Esophagus muscularis mucosa (tissue), 4 donors: ENCODE results near the gene AZU1. TPM values are rescaled to one million over a fixed set of nuclear protein-coding genes. Genes with fewer than 3 reads are reported as not detected.

Source experiments
- DNase-seq: peaks from one replicate; pipeline ENCODE4 v3.0.0-alpha.2; 2017; ENCODE audit errors: extremely low spot score
- H3K27ac ChIP-seq, 4 donors: fragments of 200-600 bp; sonication (generic); replicated peaks in 1 of 4; 1 replicate in 3 of 4; 2 replicates in 1 of 4; pipeline ENCODE4 v1.5.1; 2016 to 2019; ENCODE audit warnings: mild to moderate bottlenecking in 1 of 4
- H3K27me3 ChIP-seq, 4 donors: fragments of 200-600 bp; sonication (generic); one replicate each; pipeline versions ENCODE4 v1.5.1 to v1.6.0; 2016 to 2019
- H3K36me3 ChIP-seq, 4 donors: fragments of 200-600 bp; sonication (generic); one replicate each; pipeline ENCODE4 v1.5.1; 2016 to 2019
- H3K4me1 ChIP-seq, 4 donors: fragments of 200-600 bp; sonication (generic); one replicate each; pipeline ENCODE4 v1.5.1; 2016 to 2019
- H3K4me3 ChIP-seq, 4 donors: fragments of 200-600 bp; sonication (generic); 1 replicate in 2 of 4; 2 replicates in 2 of 4; pipeline ENCODE4 v1.5.1; 2016 to 2019; ENCODE audit warnings: mild to moderate bottlenecking in 4 of 4, moderate library complexity in 1 of 4
- H3K9me3 ChIP-seq, 4 donors: fragments of 200-600 bp; sonication (generic); 1 replicate in 3 of 4; 2 replicates in 1 of 4; pipeline ENCODE4 v1.5.1; 2016 to 2019
- EP300 ChIP-seq: sonication (generic); formaldehyde crosslinking; IDR thresholded peaks from one replicate; pipeline ENCODE4 v1.6.1; 2017; ENCODE audit warnings: antibody characterized with exemption
- POLR2A ChIP-seq: fragments of 450-650 bp; IDR thresholded peaks from one replicate; pipeline ENCODE4 v1.6.1; 2017; ENCODE audit warnings: antibody characterized with exemption, moderate library complexity, mild to moderate bottlenecking, low read depth
- POLR2AphosphoS5 ChIP-seq, 2 donors: sonication (generic); formaldehyde crosslinking; IDR thresholded peaks; one replicate each; pipeline ENCODE4 v1.6.1; 2017; ENCODE audit warnings: antibody characterized with exemption in 2 of 2
- WGBS: methylation state at CpG from one replicate; pipeline ENCODE4 v1.1.5; 2018; 5-methylcytosine and 5-hydroxymethylcytosine counted together
- intact Hi-C: fragments of 100-400 bp; cut with DNase I; formaldehyde crosslinking; loops from one replicate; pipeline ENCODE4 v1.15.1; 2023
- total RNA-seq, 4 donors: library from RNA; depleted of rRNA; stranded (reverse); fragments of >200 nt; gene quantifications; one replicate each; pipeline versions ENCODE4 v1.1.0 to v1.2.1, GENCODE V29; 2016
- TF ChIP-seq, protein P1 (sequence below), 3 experiments: fragments of 200-600 bp in 2 of 3; fragments of 450-650 bp in 1 of 3; sonication (generic) in 2 of 3; IDR thresholded peaks; one replicate each; pipeline ENCODE4 v1.5.1; 2017 to 2019; ENCODE audit warnings: antibody characterized with exemption in 3 of 3, mild to moderate bottlenecking in 2 of 3, moderate library complexity in 1 of 3

Gene AZU1
- total RNA-seq, 4 donors from 2014 or later: 0.40 to 1.3 TPM; not detected in 2

DNA sequence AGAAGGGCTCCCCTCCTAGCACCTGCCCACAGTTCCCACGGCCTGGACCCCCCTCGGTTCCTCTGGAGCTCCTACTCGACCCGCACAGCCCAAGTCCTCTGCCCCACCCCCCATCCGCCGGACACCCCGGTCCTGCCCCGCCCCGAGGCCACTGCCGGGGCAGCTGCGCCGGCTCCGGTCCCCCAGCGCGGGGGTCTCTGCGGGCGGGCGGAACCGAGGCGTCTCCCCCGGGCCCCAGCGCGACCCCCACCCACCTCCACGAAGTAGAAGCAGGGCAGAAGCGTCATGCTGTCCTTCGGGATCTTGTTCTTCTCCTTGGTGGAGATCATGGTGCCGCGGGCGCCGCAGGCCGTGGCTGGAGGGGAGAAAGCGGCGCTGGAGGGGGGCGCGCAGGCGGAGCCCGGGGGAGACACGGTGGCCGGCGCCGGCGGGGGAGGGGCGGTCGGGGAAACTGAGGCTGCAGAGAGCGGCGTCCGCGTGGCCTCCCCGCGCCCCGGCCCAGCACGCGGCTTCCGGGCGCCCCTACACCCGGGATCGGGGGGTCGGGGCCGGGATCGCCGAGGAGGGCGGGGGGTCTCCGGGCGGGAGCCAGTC, 6.3 kb upstream of the AZU1 start:
- DNase-seq: no peak
- Histone ChIP-seq H3K27ac (no peak overlapping the region), H3K27me3 (peaks cover 0 to 44% (median 24%) of the 10 kb centered on the region in 4 donors), H3K4me3 (peak overlapping the region; percentile 41 to 56 (median 46)), H3K9me3 (no peaks in the 10 kb centered on the region), H3K36me3 (no peaks in the 10 kb centered on the region), H3K4me1 (peaks cover 16 to 21% (median 19%) of the 10 kb centered on the region in 4 donors)
- no CpG with 5 or more reads among the region's 64 CpGs for WGBS
- intact Hi-C loops: no loop called here
- no peak for TF ChIP-seq POLR2AphosphoS5 (IDR thresholded peaks at IDR 0.05)
- no peak for TF ChIP-seq POLR2A
- no peak for TF ChIP-seq EP300
- TF ChIP-seq, protein P1, sequence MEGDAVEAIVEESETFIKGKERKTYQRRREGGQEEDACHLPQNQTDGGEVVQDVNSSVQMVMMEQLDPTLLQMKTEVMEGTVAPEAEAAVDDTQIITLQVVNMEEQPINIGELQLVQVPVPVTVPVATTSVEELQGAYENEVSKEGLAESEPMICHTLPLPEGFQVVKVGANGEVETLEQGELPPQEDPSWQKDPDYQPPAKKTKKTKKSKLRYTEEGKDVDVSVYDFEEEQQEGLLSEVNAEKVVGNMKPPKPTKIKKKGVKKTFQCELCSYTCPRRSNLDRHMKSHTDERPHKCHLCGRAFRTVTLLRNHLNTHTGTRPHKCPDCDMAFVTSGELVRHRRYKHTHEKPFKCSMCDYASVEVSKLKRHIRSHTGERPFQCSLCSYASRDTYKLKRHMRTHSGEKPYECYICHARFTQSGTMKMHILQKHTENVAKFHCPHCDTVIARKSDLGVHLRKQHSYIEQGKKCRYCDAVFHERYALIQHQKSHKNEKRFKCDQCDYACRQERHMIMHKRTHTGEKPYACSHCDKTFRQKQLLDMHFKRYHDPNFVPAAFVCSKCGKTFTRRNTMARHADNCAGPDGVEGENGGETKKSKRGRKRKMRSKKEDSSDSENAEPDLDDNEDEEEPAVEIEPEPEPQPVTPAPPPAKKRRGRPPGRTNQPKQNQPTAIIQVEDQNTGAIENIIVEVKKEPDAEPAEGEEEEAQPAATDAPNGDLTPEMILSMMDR (IDR thresholded peaks at IDR 0.05): no peak

DNA sequence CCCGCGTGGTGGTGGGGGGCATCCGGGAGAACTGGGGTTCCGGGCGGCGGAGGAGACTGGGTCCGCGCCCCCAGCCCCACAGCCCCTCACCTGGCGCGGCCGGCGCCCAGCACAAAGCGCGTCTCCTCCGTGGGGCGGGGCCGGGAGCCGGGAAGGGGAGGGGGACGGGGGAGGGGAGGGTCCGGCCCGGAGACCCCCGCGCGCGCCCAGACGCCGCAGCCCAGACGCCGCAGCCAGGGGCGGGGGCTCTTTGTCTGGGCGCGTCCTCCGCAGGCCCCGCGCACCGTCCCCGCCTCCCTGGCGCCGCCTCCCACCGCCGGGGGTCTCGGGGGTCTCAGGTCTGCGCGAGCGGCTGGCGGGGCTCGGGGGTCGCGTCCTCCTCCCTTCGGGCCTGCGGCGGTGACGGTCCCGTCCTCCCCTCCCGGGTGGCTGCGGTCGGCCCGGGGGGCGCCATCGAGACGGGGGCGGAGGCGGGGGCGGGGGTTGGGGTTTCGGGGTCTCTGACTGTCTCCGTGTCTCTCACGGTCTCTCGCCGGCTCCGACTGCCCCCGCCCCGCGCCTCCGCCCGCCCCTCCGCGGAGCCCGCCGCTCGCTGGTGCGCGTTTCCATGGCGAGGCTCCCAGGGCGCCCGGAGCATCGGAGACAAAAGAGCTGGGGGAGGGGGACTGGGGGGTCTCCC, 5.7 kb upstream of the AZU1 start, which contains the start of gene PLPPR3:
TSS of gene PLPPR3 (minus strand) at position 131 of the 679 bp plus-strand sequence. CDS start 396 bp downstream, outside the sequence.
- WGBS: no CpG with 5 or more reads among the region's 86 CpGs
- TF ChIP-seq POLR2AphosphoS5 (IDR thresholded peaks at IDR 0.05): no peak
- no peak for TF ChIP-seq POLR2A
- TF ChIP-seq EP300: no peak
- TF ChIP-seq, protein P1 (IDR thresholded peaks at IDR 0.05): no peak
- Histone ChIP-seq H3K4me3 (peak within 1 kb of the TSS; percentile 41 to 56 (median 46)), H3K4me1 (peaks cover 16 to 21% (median 19%) of the 10 kb centered on the region in 4 donors), H3K27me3 (peaks cover 0 to 44% (median 24%) of the 10 kb centered on the region in 4 donors), H3K27ac (no peak within 1 kb of the TSS), H3K36me3 (no peaks in the 10 kb centered on the region), H3K9me3 (no peaks in the 10 kb centered on the region)
- intact Hi-C loops: no loop called here
- no peak for DNase-seq

DNA sequence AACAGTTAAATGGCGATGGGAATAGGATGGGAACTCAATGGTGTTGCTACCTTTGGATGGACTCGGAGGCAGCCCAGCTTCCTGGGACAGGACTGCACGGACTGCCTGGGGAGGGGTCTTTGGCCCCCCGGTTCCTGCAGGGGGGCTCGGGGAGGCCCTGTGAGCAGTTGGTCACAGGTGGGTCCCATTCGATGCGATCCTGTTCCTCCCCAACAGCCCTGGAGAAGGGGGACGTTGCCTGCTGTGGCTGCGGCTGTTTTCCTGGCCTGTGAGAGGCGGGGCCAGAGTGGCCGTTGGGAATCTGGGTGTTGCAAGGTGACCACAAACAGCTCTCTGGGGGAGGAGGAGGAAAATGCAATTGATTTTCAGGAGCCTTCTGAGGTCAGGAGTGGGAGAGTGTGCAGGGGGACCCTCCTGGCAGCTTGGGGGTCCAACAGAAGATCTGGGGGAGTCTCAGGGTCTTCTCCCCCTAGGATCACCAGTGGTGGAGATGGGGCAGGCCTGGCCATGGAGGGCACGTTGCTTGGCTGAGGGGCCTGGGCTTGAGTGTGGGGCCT, 4.0 kb upstream of the AZU1 start:
- Histone ChIP-seq H3K27me3 (peaks cover 0 to 59% (median 24%) of the 10 kb centered on the region in 4 donors), H3K36me3 (no peaks in the 10 kb centered on the region), H3K27ac (no peak overlapping the region), H3K9me3 (no peaks in the 10 kb centered on the region), H3K4me1 (peaks cover 16 to 21% (median 19%) of the 10 kb centered on the region in 4 donors), H3K4me3 (no peak overlapping the region)
- no peak for DNase-seq
- intact Hi-C loops: no loop called here
- WGBS: 66% methylated on average over 10 of the region's 12 CpGs
- TF ChIP-seq, protein P1 (IDR thresholded peaks at IDR 0.05): no peak
- TF ChIP-seq EP300 (no peak), POLR2AphosphoS5 (IDR thresholded peaks at IDR 0.05) (no peak), POLR2A (no peak)

DNA sequence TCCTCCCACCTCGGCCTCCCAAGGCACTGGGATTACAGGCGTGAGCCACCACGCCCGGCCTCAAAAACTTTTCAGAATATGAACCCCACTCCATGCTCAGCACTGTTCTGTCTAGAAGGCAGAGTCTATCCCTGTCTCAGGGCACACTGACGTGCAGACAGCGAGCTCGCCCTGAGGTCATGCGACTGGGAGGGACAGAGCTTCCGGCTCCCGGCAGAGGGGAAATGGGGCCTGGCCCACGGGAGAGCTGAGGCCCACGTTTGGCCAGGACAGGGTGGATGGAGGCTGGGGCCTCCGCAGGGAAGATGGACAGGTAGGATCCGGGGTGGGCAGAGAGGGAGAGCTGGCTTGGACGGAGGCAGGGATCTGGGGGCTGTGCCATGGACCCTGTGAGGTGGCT, 2.8 kb upstream of the AZU1 start:
- Histone ChIP-seq H3K4me3 (no peak overlapping the region), H3K27ac (no peak overlapping the region), H3K9me3 (no peaks in the 10 kb centered on the region), H3K4me1 (peaks cover 16 to 21% (median 19%) of the 10 kb centered on the region in 4 donors), H3K36me3 (no peaks in the 10 kb centered on the region), H3K27me3 (peaks cover 0 to 68% (median 24%) of the 10 kb centered on the region in 4 donors)
- TF ChIP-seq EP300 (no peak), POLR2A (no peak), POLR2AphosphoS5 (IDR thresholded peaks at IDR 0.05) (no peak)
- TF ChIP-seq, protein P1 (IDR thresholded peaks at IDR 0.05): no peak
- DNase-seq: no peak
- intact Hi-C loops: no loop called here
- WGBS: 82% methylated on average over 15 of the region's 15 CpGs
